HCT116 (cell line): ENCODE results near the gene WNT3A. TPM values are rescaled to one million over a fixed set of nuclear protein-coding genes. Genes with fewer than 3 reads are reported as not detected.
A peak's percentile ranks its signal among the peaks of the same experiment; 100 is the strongest.

ENCODE experiments used
- ATAC-seq: fragments of 200-7000 bp; cut with Tn5 transposase; 2 replicates; pipeline ENCODE4 v1.9.1; 2020; ENCODE audit warnings: mild to moderate bottlenecking, moderate library complexity
- BruUV-seq: library from RNA; stranded (reverse); fragments of 400-500 nt; replicated peaks from 2 replicates; lab custom pipeline; 2021; lab: Mats Ljungman, UMichigan
- CTCF ChIA-PET: fragments of 300-600 bp; sonication (Branson Sonifier 250); formaldehyde crosslinking; loops from one replicate; lab custom pipeline; 2021; ENCODE audit warnings: antibody characterized with exemption; lab: Charles Lee
- POLR2A ChIA-PET: fragments of 300-600, 350-600 bp; sonication (Branson Sonifier 250); formaldehyde crosslinking; loops from one replicate; lab custom pipeline; 2021; ENCODE audit warnings: antibody characterized with exemption; lab: Charles Lee
- RAD21 ChIA-PET, 2 experiments: fragments of 300-600 bp; sonication (Branson Sonifier 250); formaldehyde crosslinking; loops; one replicate each; lab custom pipeline; 2023; ENCODE audit warnings: low total read pairs in 2 of 2; ENCODE audit not compliant: uncharacterized antibody in 2 of 2, unreplicated experiment in 2 of 2, low non-redundant PET in 1 of 2; lab: Charles Lee
- DNase-seq: peaks from one replicate; pipeline ENCODE4 v3.0.0-alpha.2; 2010; ENCODE audit warnings: low read depth, low spot score
- H2AFZ ChIP-seq: fragments of 200-600 bp; shearing (Covaris generic), sonication (generic); 2 replicates; pipeline ENCODE4 v1.6.1; 2017; ENCODE audit warnings: low read depth, mixed run types, mixed read lengths, antibody characterized with exemption, low read length; ENCODE audit not compliant: poor library complexity, severe bottlenecking
- H3K27ac ChIP-seq: 2 replicates; pipeline ENCODE4 v1.5.1; 2012; ENCODE audit warnings: low read depth, low read length
- H3K27me3 ChIP-seq: fragments of 200-600 bp; sonication (generic); 2 replicates; pipeline ENCODE4 v1.6.1; 2016; ENCODE audit warnings: mixed run types, low read length, mixed read lengths; ENCODE audit not compliant: insufficient read depth
- H3K36me3 ChIP-seq, 2 experiments: fragments of 200-500 bp in 1 of 2; fragments of 200-600 bp in 1 of 2; sonication (Bioruptor generic) in 1 of 2; sonication (generic) in 1 of 2; 2 replicates each; pipeline versions ENCODE4 v1.5.1 to v1.6.1; 2014 to 2016; ENCODE audit warnings: low read length in 2 of 2, inconsistent platforms in 1 of 2, mixed read lengths in 1 of 2, mixed run types in 1 of 2; ENCODE audit not compliant: insufficient read depth in 2 of 2, control insufficient read depth in 1 of 2
- H3K4me1 ChIP-seq, 2 experiments: fragments of 200-600 bp in 1 of 2; sonication (generic) in 1 of 2; 2 replicates each; pipeline versions ENCODE4 v1.5.1 to v1.6.1; 2012 to 2017; ENCODE audit warnings: low read length in 2 of 2, inconsistent platforms in 1 of 2, mild to moderate bottlenecking in 1 of 2, mixed read lengths in 1 of 2, mixed run types in 1 of 2, moderate library complexity in 1 of 2; ENCODE audit not compliant: insufficient read depth in 2 of 2, control insufficient read depth in 1 of 2
- H3K4me2 ChIP-seq: fragments of 200-600 bp; sonication (generic); 2 replicates; pipeline ENCODE4 v1.6.1; 2017; ENCODE audit warnings: mixed run types, low read length, mixed read lengths
- H3K4me3 ChIP-seq, 2 experiments: fragments of 200-600 bp in 1 of 2; sonication (generic) in 1 of 2; replicated peaks in 1 of 2; 2 replicates each; pipeline ENCODE4 v1.5.1; 2011 to 2016; ENCODE audit warnings: low read length in 2 of 2, control low read depth in 1 of 2, low read depth in 1 of 2, mild to moderate bottlenecking in 1 of 2, mixed read lengths in 1 of 2, mixed run types in 1 of 2
- H3K79me2 ChIP-seq: fragments of 200-600 bp; sonication (generic); 2 replicates; pipeline ENCODE4 v1.6.1; 2017; ENCODE audit warnings: mild to moderate bottlenecking, mixed run types, low read length, moderate library complexity, mixed read lengths; ENCODE audit not compliant: insufficient read depth
- H3K9ac ChIP-seq: fragments of 200-600 bp; sonication (generic); 2 replicates; pipeline ENCODE4 v1.6.1; 2016; ENCODE audit warnings: low read length, mixed read lengths
- H3K9me2 ChIP-seq: fragments of 200-600 bp; sonication (generic), shearing (Covaris generic); 2 replicates; pipeline ENCODE4 v1.6.1; 2017; ENCODE audit warnings: mixed run types, mild to moderate bottlenecking, moderate library complexity; ENCODE audit not compliant: insufficient read depth
- H3K9me3 ChIP-seq, 2 experiments: fragments of 200-500 bp in 1 of 2; fragments of 200-600 bp in 1 of 2; sonication (Bioruptor generic) in 1 of 2; sonication (generic) in 1 of 2; 2 replicates each; pipeline ENCODE4 v1.6.1; 2014 to 2017; ENCODE audit warnings: low read length in 2 of 2, mixed read lengths in 2 of 2, inconsistent platforms in 1 of 2, low read depth in 1 of 2, mild to moderate bottlenecking in 1 of 2, mixed run types in 1 of 2, moderate library complexity in 1 of 2; ENCODE audit not compliant: control insufficient read depth in 1 of 2, insufficient read depth in 1 of 2
- H4K20me1 ChIP-seq: fragments of 200-600 bp; sonication (generic), shearing (Covaris generic); 2 replicates; pipeline ENCODE4 v1.6.1; 2017; ENCODE audit warnings: mixed run types, mild to moderate bottlenecking, moderate library complexity; ENCODE audit not compliant: insufficient read depth
- ATF3 ChIP-seq: IDR thresholded peaks from 2 replicates; pipeline ENCODE4 v1.6.1; 2012
- CEBPB ChIP-seq: IDR thresholded peaks from 2 replicates; pipeline ENCODE4 v1.6.1; 2012; ENCODE audit warnings: low read depth
- CTCF ChIP-seq, 3 experiments: fragments of 200-600 bp in 1 of 3; sonication (generic) in 1 of 3; IDR thresholded peaks in 2 of 3; conservative IDR thresholded peaks in 1 of 3; 2 replicates each; pipeline ENCODE4 v1.5.1; 2012 to 2017; ENCODE audit warnings: low read depth in 2 of 3, low read length in 2 of 3, antibody characterized with exemption in 1 of 3, borderline replicate concordance in 1 of 3, control low read depth in 1 of 3, mild to moderate bottlenecking in 1 of 3, mixed read lengths in 1 of 3, mixed run types in 1 of 3, moderate library complexity in 1 of 3; ENCODE audit not compliant: insufficient read depth in 1 of 3
- EGR1 ChIP-seq: IDR thresholded peaks from 2 replicates; pipeline ENCODE4 v1.6.1; 2012; ENCODE audit warnings: low read depth
- ELF1 ChIP-seq: IDR thresholded peaks from 2 replicates; pipeline ENCODE4 v1.6.1; 2012; ENCODE audit warnings: low read depth, borderline replicate concordance
- EZH2 ChIP-seq: fragments of 200-600 bp; sonication (generic); IDR thresholded peaks from 2 replicates; pipeline ENCODE4 v1.6.1; 2017; ENCODE audit warnings: antibody characterized with exemption, mixed run types
- EZH2phosphoT487 ChIP-seq: fragments of 200-600 bp; IDR thresholded peaks from 2 replicates; pipeline ENCODE4 v1.6.1; 2018; ENCODE audit warnings: antibody characterized with exemption, borderline replicate concordance
- FOSL1 ChIP-seq: IDR thresholded peaks from 2 replicates; pipeline ENCODE4 v1.6.1; 2012; ENCODE audit warnings: low read depth
- MAX ChIP-seq: IDR thresholded peaks from 2 replicates; pipeline ENCODE4 v1.6.1; 2012
- POLR2A ChIP-seq: IDR thresholded peaks from 2 replicates; pipeline ENCODE4 v1.7.0; 2011; ENCODE audit warnings: borderline replicate concordance; ENCODE audit not compliant: insufficient read depth, insufficient read length; ENCODE audit errors: extremely low read depth
- POLR2AphosphoS5 ChIP-seq: IDR thresholded peaks from 2 replicates; pipeline ENCODE4 v1.6.1; 2011; ENCODE audit warnings: mild to moderate bottlenecking, low read depth, low read length, moderate library complexity
- RAD21 ChIP-seq: IDR thresholded peaks from 2 replicates; pipeline ENCODE4 v1.6.1; 2012; ENCODE audit warnings: low read depth, mild to moderate bottlenecking
- REST ChIP-seq: IDR thresholded peaks from 2 replicates; pipeline ENCODE4 v1.6.1; 2012; ENCODE audit warnings: low read depth
- SIN3A ChIP-seq: IDR thresholded peaks from 2 replicates; pipeline ENCODE4 v1.6.1; 2012; ENCODE audit warnings: low read depth
- SP1 ChIP-seq: IDR thresholded peaks from 2 replicates; pipeline ENCODE4 v1.6.1; 2012; ENCODE audit warnings: low read depth
- SRF ChIP-seq: IDR thresholded peaks from 2 replicates; pipeline ENCODE4 v1.6.1; 2012; ENCODE audit warnings: low read depth
- TCF7L2 ChIP-seq: IDR thresholded peaks from 2 replicates; pipeline ENCODE4 v1.7.0; 2011; ENCODE audit warnings: borderline replicate concordance, inconsistent platforms; ENCODE audit not compliant: insufficient read depth, insufficient read length; ENCODE audit errors: extremely low read depth
- YY1 ChIP-seq: IDR thresholded peaks from 2 replicates; pipeline ENCODE4 v1.6.1; 2011; ENCODE audit warnings: low read length, low read depth, moderate library complexity, mild to moderate bottlenecking; ENCODE audit not compliant: insufficient replicate concordance; ENCODE audit errors: extremely low read depth
- ZFX ChIP-seq: fragments of 450-650 bp; IDR thresholded peaks from 2 replicates; pipeline ENCODE4 v1.6.1; 2017
- intact Hi-C: fragments of 100-400 bp; cut with micrococcal nuclease; formaldehyde crosslinking; loops from 2 replicates; pipeline ENCODE4 v1.10.0; 2022
- total RNA-seq: library from RNA; stranded (reverse); gene quantifications from one replicate; pipeline ENCODE4 v1.2.1, GENCODE V29; 2021; ENCODE audit not compliant: unreplicated experiment
- TF ChIP-seq, protein P1 (sequence below): IDR thresholded peaks from 2 replicates; pipeline ENCODE4 v1.6.1; 2011; ENCODE audit warnings: mild to moderate bottlenecking, low read length, moderate library complexity; ENCODE audit not compliant: insufficient replicate concordance; ENCODE audit errors: extremely low read depth

WNT3A gene
- total RNA-seq, 1 experiment from 2014 or later: 3.7 TPM

DNA sequence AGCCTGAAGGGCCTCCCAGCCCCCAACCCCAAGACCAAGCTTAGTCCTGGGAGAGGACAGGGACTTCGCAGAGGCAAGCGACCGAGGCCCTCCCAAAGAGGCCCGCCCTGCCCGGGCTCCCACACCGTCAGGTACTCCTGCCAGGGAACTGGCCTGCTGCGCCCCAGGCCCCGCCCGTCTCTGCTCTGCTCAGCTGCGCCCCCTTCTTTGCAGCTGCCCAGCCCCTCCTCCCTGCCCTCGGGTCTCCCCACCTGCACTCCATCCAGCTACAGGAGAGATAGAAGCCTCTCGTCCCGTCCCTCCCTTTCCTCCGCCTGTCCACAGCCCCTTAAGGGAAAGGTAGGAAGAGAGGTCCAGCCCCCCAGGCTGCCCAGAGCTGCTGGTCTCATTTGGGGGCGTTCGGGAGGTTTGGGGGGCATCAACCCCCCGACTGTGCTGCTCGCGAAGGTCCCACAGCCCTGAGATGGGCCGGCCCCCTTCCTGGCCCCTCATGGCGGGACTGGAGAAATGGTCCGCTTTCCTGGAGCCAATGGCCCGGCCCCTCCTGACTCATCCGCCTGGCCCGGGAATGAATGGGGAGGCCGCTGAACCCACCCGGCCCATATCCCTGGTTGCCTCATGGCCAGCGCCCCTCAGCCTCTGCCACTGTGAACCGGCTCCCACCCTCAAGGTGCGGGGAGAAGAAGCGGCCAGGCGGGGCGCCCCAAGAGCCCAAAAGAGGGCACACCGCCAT is 53.8 kb downstream of the WNT3A start:
- ChIA-PET RAD21 (no interaction called here), CTCF (no interaction called here), POLR2A (interaction anchor here (1.3 kb wide), 1 partner anchor 22 kb away, joined by 3 read pairs; the partner anchor contains the start of gene ARF1)
- Histone ChIP-seq H3K4me3 (no peak overlapping the region), H3K27ac (no peak overlapping the region; the same call in 1 of the 2 replicates), H3K9me3 (no peaks in the 10 kb centered on the region), H3K9me2 (no peaks in the 10 kb centered on the region), H2AFZ (no peak overlapping the region), H4K20me1 (no peaks in the 10 kb centered on the region), H3K36me3 (no peaks in the 10 kb centered on the region), H3K27me3 (no peaks in the 10 kb centered on the region), H3K9ac (no peak overlapping the region), H3K79me2 (no peaks in the 10 kb centered on the region), H3K4me2 (peak overlapping the region; percentile 51), H3K4me1 (peaks cover 0 to 12% of the 10 kb centered on the region in 2 experiments; a peak in 2 of 4 replicates)
- no peak for DNase-seq
- TF ChIP-seq ZFX: no peak
- no peak for TF ChIP-seq SIN3A
- no peak for TF ChIP-seq POLR2AphosphoS5
- TF ChIP-seq EGR1: no peak
- TF ChIP-seq POLR2A: no peak
- TF ChIP-seq SP1: no peak
- TF ChIP-seq, protein P1, sequence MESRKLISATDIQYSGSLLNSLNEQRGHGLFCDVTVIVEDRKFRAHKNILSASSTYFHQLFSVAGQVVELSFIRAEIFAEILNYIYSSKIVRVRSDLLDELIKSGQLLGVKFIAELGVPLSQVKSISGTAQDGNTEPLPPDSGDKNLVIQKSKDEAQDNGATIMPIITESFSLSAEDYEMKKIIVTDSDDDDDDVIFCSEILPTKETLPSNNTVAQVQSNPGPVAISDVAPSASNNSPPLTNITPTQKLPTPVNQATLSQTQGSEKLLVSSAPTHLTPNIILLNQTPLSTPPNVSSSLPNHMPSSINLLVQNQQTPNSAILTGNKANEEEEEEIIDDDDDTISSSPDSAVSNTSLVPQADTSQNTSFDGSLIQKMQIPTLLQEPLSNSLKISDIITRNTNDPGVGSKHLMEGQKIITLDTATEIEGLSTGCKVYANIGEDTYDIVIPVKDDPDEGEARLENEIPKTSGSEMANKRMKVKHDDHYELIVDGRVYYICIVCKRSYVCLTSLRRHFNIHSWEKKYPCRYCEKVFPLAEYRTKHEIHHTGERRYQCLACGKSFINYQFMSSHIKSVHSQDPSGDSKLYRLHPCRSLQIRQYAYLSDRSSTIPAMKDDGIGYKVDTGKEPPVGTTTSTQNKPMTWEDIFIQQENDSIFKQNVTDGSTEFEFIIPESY: no peak
- TF ChIP-seq EZH2phosphoT487: no peak
- TF ChIP-seq FOSL1: no peak
- TF ChIP-seq ATF3: no peak
- no peak for TF ChIP-seq REST
- no peak for TF ChIP-seq RAD21
- no peak for TF ChIP-seq ELF1
- TF ChIP-seq SRF: no peak
- no peak for TF ChIP-seq EZH2
- no peak for TF ChIP-seq CEBPB
- no peak for TF ChIP-seq MAX
- TF ChIP-seq CTCF (IDR thresholded peaks at IDR 0.05 in 2 of 3, conservative IDR thresholded peaks at IDR 0.05 in 1 of 3; ENCODE audit: borderline replicate concordance in 1 of 3, insufficient read depth in 1 of 3, low read depth in 2 of 3, low read length in 2 of 3): no peak
- no peak for TF ChIP-seq TCF7L2
- no peak for TF ChIP-seq YY1
- no TSS peak for BruUV-seq
- intact Hi-C loops: no loop called here
- no peak for ATAC-seq
